HCT116 (cell line): Measurements from ENCODE around the gene BICD2.

ENCODE experiments used
- EZH2 ChIP-seq: fragments of 200-600 bp; sonication (generic); IDR thresholded peaks from 2 replicates; pipeline ENCODE4 v1.6.1; 2017; ENCODE audit warnings: antibody characterized with exemption, mixed run types
- POLR2A ChIP-seq: IDR thresholded peaks from 2 replicates; pipeline ENCODE4 v1.7.0; 2011; ENCODE audit warnings: borderline replicate concordance; ENCODE audit not compliant: insufficient read depth, insufficient read length; ENCODE audit errors: extremely low read depth
- YY1 ChIP-seq: IDR thresholded peaks from 2 replicates; pipeline ENCODE4 v1.6.1; 2011; ENCODE audit warnings: low read length, low read depth, moderate library complexity, mild to moderate bottlenecking; ENCODE audit not compliant: insufficient replicate concordance; ENCODE audit errors: extremely low read depth
- TF ChIP-seq, protein P1 (sequence below), 3 experiments: fragments of 200-600 bp in 1 of 3; sonication (generic) in 1 of 3; IDR thresholded peaks in 2 of 3; conservative IDR thresholded peaks in 1 of 3; 2 replicates each; pipeline ENCODE4 v1.5.1; 2012 to 2017; ENCODE audit warnings: low read depth in 2 of 3, low read length in 2 of 3, antibody characterized with exemption in 1 of 3, borderline replicate concordance in 1 of 3, control low read depth in 1 of 3, mild to moderate bottlenecking in 1 of 3, mixed read lengths in 1 of 3, mixed run types in 1 of 3, moderate library complexity in 1 of 3; ENCODE audit not compliant: insufficient read depth in 1 of 3

DNA sequence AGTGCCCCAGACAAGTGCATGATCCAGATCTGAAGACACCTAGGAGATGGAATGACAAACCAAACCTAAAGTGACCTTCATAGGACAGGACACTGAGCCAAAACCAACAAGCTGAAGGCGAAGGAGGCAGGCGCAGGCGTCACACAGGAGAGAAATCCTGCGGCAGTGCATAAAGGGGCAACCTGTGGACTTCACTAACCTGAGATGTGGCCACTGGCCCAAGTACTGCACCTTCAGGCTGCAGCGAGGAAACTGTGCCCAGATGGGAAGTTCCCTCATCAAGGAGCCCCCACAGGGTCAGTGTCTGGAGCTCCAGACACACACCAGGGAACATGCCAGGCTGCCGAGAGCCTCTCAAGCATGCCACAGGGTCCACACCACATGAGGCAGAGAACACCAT is 98.4 kb downstream of the BICD2 start:
- no peak for TF ChIP-seq EZH2
- TF ChIP-seq, protein P1, sequence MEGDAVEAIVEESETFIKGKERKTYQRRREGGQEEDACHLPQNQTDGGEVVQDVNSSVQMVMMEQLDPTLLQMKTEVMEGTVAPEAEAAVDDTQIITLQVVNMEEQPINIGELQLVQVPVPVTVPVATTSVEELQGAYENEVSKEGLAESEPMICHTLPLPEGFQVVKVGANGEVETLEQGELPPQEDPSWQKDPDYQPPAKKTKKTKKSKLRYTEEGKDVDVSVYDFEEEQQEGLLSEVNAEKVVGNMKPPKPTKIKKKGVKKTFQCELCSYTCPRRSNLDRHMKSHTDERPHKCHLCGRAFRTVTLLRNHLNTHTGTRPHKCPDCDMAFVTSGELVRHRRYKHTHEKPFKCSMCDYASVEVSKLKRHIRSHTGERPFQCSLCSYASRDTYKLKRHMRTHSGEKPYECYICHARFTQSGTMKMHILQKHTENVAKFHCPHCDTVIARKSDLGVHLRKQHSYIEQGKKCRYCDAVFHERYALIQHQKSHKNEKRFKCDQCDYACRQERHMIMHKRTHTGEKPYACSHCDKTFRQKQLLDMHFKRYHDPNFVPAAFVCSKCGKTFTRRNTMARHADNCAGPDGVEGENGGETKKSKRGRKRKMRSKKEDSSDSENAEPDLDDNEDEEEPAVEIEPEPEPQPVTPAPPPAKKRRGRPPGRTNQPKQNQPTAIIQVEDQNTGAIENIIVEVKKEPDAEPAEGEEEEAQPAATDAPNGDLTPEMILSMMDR (IDR thresholded peaks at IDR 0.05 in 2 of 3, conservative IDR thresholded peaks at IDR 0.05 in 1 of 3; ENCODE audit: borderline replicate concordance in 1 of 3, insufficient read depth in 1 of 3, low read depth in 2 of 3, low read length in 2 of 3): no peak
- no peak for TF ChIP-seq POLR2A
- TF ChIP-seq YY1: no peak
